H9 (cell line): ENCODE measurements around the gene DDAH2. TPM values are rescaled to one million over a fixed set of nuclear protein-coding genes. Genes with fewer than 3 reads are reported as not detected.

Experiments
- DNase-seq: peaks from one replicate; pipeline ENCODE4 v3.0.0-alpha.2; 2017
- H2AFZ ChIP-seq: one replicate; pipeline ENCODE4 v1.6.1; 2013; ENCODE audit warnings: mild to moderate bottlenecking, low read length, control low read depth, moderate library complexity
- H2AK5ac ChIP-seq: 2 replicates; pipeline ENCODE4 v1.6.1; 2013; ENCODE audit warnings: low read length, control low read depth, mixed read lengths; ENCODE audit not compliant: insufficient read length
- H2BK120ac ChIP-seq: one replicate; pipeline ENCODE4 v1.6.1; 2013; ENCODE audit warnings: low read depth, mild to moderate bottlenecking, low read length, control low read depth, inconsistent platforms; ENCODE audit not compliant: poor library complexity, severe bottlenecking
- H2BK12ac ChIP-seq: 2 replicates; pipeline ENCODE4 v1.6.1; 2013; ENCODE audit warnings: low read length, control low read depth, mixed read lengths, low read depth; ENCODE audit not compliant: insufficient read length
- H2BK15ac ChIP-seq: 2 replicates; pipeline ENCODE4 v1.6.1; 2013; ENCODE audit warnings: low read depth, low read length, control low read depth
- H2BK20ac ChIP-seq: one replicate; pipeline ENCODE4 v1.6.1; 2013; ENCODE audit warnings: low read depth, mild to moderate bottlenecking, low read length, control low read depth, inconsistent platforms; ENCODE audit not compliant: poor library complexity, severe bottlenecking
- H2BK5ac ChIP-seq: 2 replicates; pipeline ENCODE4 v1.6.1; 2013; ENCODE audit warnings: low read length, control low read depth, mixed read lengths; ENCODE audit not compliant: insufficient read length
- H3K14ac ChIP-seq: 2 replicates; pipeline ENCODE4 v1.6.1; 2013; ENCODE audit warnings: low read length, control low read depth; ENCODE audit not compliant: insufficient read depth
- H3K18ac ChIP-seq: 2 replicates; pipeline ENCODE4 v1.6.1; 2013; ENCODE audit warnings: low read depth, mild to moderate bottlenecking, mixed read lengths, low read length, control low read depth; ENCODE audit not compliant: insufficient read length
- H3K23ac ChIP-seq: 2 replicates; pipeline ENCODE4 v1.6.1; 2013; ENCODE audit warnings: low read length, control low read depth, mixed read lengths, low read depth; ENCODE audit not compliant: insufficient read length
- H3K23me2 ChIP-seq: 2 replicates; pipeline ENCODE4 v1.6.1; 2013; ENCODE audit warnings: low read depth, mild to moderate bottlenecking, mixed read lengths, low read length, control low read depth; ENCODE audit not compliant: insufficient read length, poor library complexity, severe bottlenecking
- H3K27ac ChIP-seq: 2 replicates; pipeline ENCODE4 v1.5.1; 2013; ENCODE audit warnings: low read length, control low read depth, mixed read lengths, low read depth; ENCODE audit not compliant: insufficient read length
- H3K27me3 ChIP-seq: 2 replicates; pipeline ENCODE4 v1.6.1; 2013; ENCODE audit warnings: low read length, control low read depth, inconsistent platforms; ENCODE audit not compliant: insufficient read depth
- H3K4ac ChIP-seq: 2 replicates; pipeline ENCODE4 v1.6.1; 2013; ENCODE audit warnings: low read depth, mild to moderate bottlenecking, control low read depth, inconsistent platforms, low read length, moderate library complexity
- H3K4me1 ChIP-seq: 2 replicates; pipeline ENCODE4 v1.6.1; 2013; ENCODE audit warnings: low read length, control low read depth, inconsistent platforms; ENCODE audit not compliant: insufficient read depth
- H3K4me2 ChIP-seq: 2 replicates; pipeline ENCODE4 v1.6.1; 2013; ENCODE audit warnings: low read length, control low read depth, mixed read lengths; ENCODE audit not compliant: insufficient read length, insufficient read depth
- H3K56ac ChIP-seq: 2 replicates; pipeline ENCODE4 v1.6.1; 2013; ENCODE audit warnings: low read depth, mild to moderate bottlenecking, mixed read lengths, low read length, control low read depth; ENCODE audit not compliant: insufficient read length
- H3K79me1 ChIP-seq: 2 replicates; pipeline ENCODE4 v1.6.1; 2013; ENCODE audit warnings: low read depth, mild to moderate bottlenecking, moderate library complexity, low read length, control low read depth, inconsistent platforms; ENCODE audit not compliant: insufficient read depth, poor library complexity, severe bottlenecking
- H3K79me2 ChIP-seq: 2 replicates; pipeline ENCODE4 v1.6.1; 2013; ENCODE audit warnings: low read length, control low read depth, inconsistent platforms; ENCODE audit not compliant: insufficient read depth
- H3K9ac ChIP-seq: 2 replicates; pipeline ENCODE4 v1.6.1; 2013; ENCODE audit warnings: low read length, control low read depth, mixed read lengths; ENCODE audit not compliant: insufficient read length; ENCODE audit errors: extremely low read depth
- H3K9me3 ChIP-seq: one replicate; pipeline ENCODE4 v1.6.1; 2013; ENCODE audit warnings: low read depth, low read length, inconsistent platforms; ENCODE audit not compliant: control insufficient read depth
- H3T11ph ChIP-seq: one replicate; pipeline ENCODE4 v1.6.1; 2013; ENCODE audit warnings: mild to moderate bottlenecking, low read length, control low read depth, inconsistent platforms
- H4K20me1 ChIP-seq: one replicate; pipeline ENCODE4 v1.6.1; 2013; ENCODE audit not compliant: control insufficient read depth, insufficient read length, insufficient read depth
- H4K5ac ChIP-seq: 2 replicates; pipeline ENCODE4 v1.6.1; 2013; ENCODE audit warnings: low read depth, mild to moderate bottlenecking, mixed read lengths, low read length, control low read depth; ENCODE audit not compliant: insufficient read length
- H4K8ac ChIP-seq: replicated peaks from 2 replicates; pipeline ENCODE4 v1.6.1; 2013; ENCODE audit warnings: low read length, control low read depth, mixed read lengths, low read depth; ENCODE audit not compliant: insufficient read length
- H4K91ac ChIP-seq: 2 replicates; pipeline ENCODE4 v1.6.1; 2013; ENCODE audit warnings: low read depth, mild to moderate bottlenecking, moderate library complexity, mixed read lengths, low read length, control low read depth; ENCODE audit not compliant: insufficient read length
- H3K27ac Mint-ChIP-seq, 3 experiments: 2 replicates in 2 of 3; 3 replicates in 1 of 3; pipeline ENCODE4 v1.8.0; 2020 to 2021; ENCODE audit warnings: mixed read lengths in 3 of 3, mild to moderate bottlenecking in 1 of 3, moderate library complexity in 1 of 3
- H3K27me3 Mint-ChIP-seq: 2 replicates; pipeline ENCODE4 v1.8.0; 2021; ENCODE audit warnings: low read depth, mild to moderate bottlenecking, moderate library complexity, mixed read lengths
- H3K36me3 Mint-ChIP-seq, 3 experiments: 2 replicates in 2 of 3; 3 replicates in 1 of 3; pipeline ENCODE4 v1.8.0; 2020 to 2021; ENCODE audit warnings: low read depth in 3 of 3, mixed read lengths in 3 of 3; ENCODE audit not compliant: insufficient read depth in 1 of 3
- H3K4me1 Mint-ChIP-seq, 2 experiments: 2 replicates each; pipeline ENCODE4 v1.8.0; 2020; ENCODE audit warnings: mixed read lengths in 2 of 2
- H3K4me3 Mint-ChIP-seq, 2 experiments: 2 replicates in 1 of 2; 3 replicates in 1 of 2; pipeline ENCODE4 v1.8.0; 2020 to 2021; ENCODE audit warnings: mild to moderate bottlenecking in 2 of 2, mixed read lengths in 2 of 2, moderate library complexity in 1 of 2
- H3K9me3 Mint-ChIP-seq, 2 experiments: 2 replicates in 1 of 2; 3 replicates in 1 of 2; pipeline ENCODE4 v1.8.0; 2020; ENCODE audit warnings: mild to moderate bottlenecking in 2 of 2, mixed read lengths in 2 of 2, moderate library complexity in 1 of 2
- WGBS: extraction: QIAGEN DNeasy Blood & Tissue Kit; methylation state at CpG from one replicate; pipeline ENCODE4 v1.1.7; 2013; ENCODE audit warnings: missing lambda C conversion rate, low lambda C conversion rate, mixed read lengths; ENCODE audit not compliant: insufficient read length; ENCODE audit errors: extremely low coverage; 5-methylcytosine and 5-hydroxymethylcytosine counted together
- total RNA-seq: library from RNA; stranded (reverse); gene quantifications from 2 replicates; pipeline ENCODE4 v1.2.1, GENCODE V29; 2021
- TF ChIP-seq, protein P1 (sequence below): fragments of 200-600 bp; sonication (generic); conservative IDR thresholded peaks from 3 replicates; pipeline ENCODE4 v1.8.0; 2021; ENCODE audit warnings: antibody characterized with exemption, mild to moderate bottlenecking

Gene DDAH2
- total RNA-seq, 1 experiment from 2014 or later: 73.2 TPM

DNA sequence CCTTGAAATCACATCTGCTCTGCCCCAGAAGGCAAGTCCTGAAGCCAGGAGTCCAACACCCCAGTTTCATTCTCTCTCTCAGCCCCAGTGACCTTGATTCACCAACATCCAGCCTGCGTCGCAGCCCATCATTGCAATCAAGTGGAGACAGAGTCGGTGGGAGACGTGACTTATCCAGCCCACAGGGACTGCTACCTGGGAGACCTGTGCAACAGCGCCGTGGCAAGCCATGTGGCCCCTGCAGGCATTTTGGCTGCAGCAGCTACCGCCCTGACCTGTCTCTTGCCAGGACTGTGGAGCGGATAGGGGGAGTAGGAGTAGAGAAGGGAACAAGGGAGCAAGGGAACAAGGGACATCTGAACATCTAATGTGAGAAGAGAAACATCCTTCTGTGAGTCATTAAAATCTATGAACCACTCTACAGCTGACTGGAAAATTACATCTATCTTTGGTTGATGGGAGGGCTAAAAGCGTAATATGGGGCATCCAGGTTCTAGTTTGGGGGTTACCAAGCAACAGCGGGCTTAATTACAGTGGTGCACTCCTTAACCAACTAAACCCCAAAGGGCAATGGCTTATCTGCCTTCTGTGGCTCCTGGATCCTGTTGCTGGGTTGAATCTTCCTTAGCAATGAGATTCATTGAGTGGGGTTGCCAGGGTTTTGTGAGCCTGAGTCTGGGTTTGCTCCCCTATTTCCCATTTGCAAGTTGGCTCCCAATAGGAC, 11.4 kb downstream of the DDAH2 start:
- no peak overlapping the region for H4K91ac ChIP-seq
- H4K5ac ChIP-seq: no peak overlapping the region
- Mint-ChIP-seq H3K27me3 (peaks cover under 1% of the 10 kb centered on the region), H3K36me3 (no peaks in the 10 kb centered on the region), H3K27ac (peak overlapping the region; percentile 39 to 81 (median 59); a peak in 5 of 7 replicates), H3K9me3 (no peaks in the 10 kb centered on the region), H3K4me3 (peak overlapping the region in 1 of 2 experiments; percentile 60; a peak in 2 of 5 replicates), H3K4me1 (peaks cover 38 to 49% of the 10 kb centered on the region in 2 experiments)
- DNase-seq: peak; percentile 85
- H3K9me3 ChIP-seq: no peaks in the 10 kb centered on the region
- no peak overlapping the region for H3K4me2 ChIP-seq
- no peaks in the 10 kb centered on the region for H3K79me2 ChIP-seq
- peak overlapping the region; percentile 83 for H2AFZ ChIP-seq
- H4K20me1 ChIP-seq: no peaks in the 10 kb centered on the region
- no peak overlapping the region for H2BK5ac ChIP-seq
- H3K79me1 ChIP-seq: no peaks in the 10 kb centered on the region
- no peaks in the 10 kb centered on the region for H3K27me3 ChIP-seq
- no peak overlapping the region for H3K23ac ChIP-seq
- H2BK12ac ChIP-seq: no peak overlapping the region
- peaks cover 10% of the 10 kb centered on the region; the same call in 1 of the 2 replicates for H3K4me1 ChIP-seq
- H3K56ac ChIP-seq: no peak overlapping the region
- no peak overlapping the region for H2BK20ac ChIP-seq
- H3K23me2 ChIP-seq: no peaks in the 10 kb centered on the region
- no peak overlapping the region for H3T11ph ChIP-seq
- H2AK5ac ChIP-seq: no peak overlapping the region
- no peak overlapping the region for H3K4ac ChIP-seq
- no peak overlapping the region for H3K18ac ChIP-seq
- H4K8ac ChIP-seq: no peak overlapping the region
- H2BK15ac ChIP-seq: no peak overlapping the region
- H2BK120ac ChIP-seq: no peak overlapping the region
- WGBS: no CpG with 5 or more reads among the region's 10 CpGs
- TF ChIP-seq, protein P1, sequence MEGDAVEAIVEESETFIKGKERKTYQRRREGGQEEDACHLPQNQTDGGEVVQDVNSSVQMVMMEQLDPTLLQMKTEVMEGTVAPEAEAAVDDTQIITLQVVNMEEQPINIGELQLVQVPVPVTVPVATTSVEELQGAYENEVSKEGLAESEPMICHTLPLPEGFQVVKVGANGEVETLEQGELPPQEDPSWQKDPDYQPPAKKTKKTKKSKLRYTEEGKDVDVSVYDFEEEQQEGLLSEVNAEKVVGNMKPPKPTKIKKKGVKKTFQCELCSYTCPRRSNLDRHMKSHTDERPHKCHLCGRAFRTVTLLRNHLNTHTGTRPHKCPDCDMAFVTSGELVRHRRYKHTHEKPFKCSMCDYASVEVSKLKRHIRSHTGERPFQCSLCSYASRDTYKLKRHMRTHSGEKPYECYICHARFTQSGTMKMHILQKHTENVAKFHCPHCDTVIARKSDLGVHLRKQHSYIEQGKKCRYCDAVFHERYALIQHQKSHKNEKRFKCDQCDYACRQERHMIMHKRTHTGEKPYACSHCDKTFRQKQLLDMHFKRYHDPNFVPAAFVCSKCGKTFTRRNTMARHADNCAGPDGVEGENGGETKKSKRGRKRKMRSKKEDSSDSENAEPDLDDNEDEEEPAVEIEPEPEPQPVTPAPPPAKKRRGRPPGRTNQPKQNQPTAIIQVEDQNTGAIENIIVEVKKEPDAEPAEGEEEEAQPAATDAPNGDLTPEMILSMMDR: peak; percentile 62
- H3K9ac ChIP-seq: no peak overlapping the region
- H3K27ac ChIP-seq: no peak overlapping the region
- H3K14ac ChIP-seq: no peak overlapping the region
